Sigmoid colon (tissue), 7 donors: ENCODE data around the gene MAP3K7CL. TPM values are rescaled to one million over a fixed set of nuclear protein-coding genes. Genes with fewer than 3 reads are reported as not detected.

Experiments used
- DNase-seq: peaks from one replicate; pipeline ENCODE4 v3.0.0-alpha.2; 2019
- H3K27ac ChIP-seq, 4 donors: fragments of 200-600 bp; sonication (generic); one replicate each; pipeline ENCODE4 v1.5.1; 2016 to 2019; ENCODE audit warnings: mild to moderate bottlenecking in 1 of 4
- H3K27me3 ChIP-seq, 3 donors: fragments of 200-600 bp; sonication (generic); one replicate each; pipeline ENCODE4 v1.5.1; 2019; ENCODE audit warnings: mild to moderate bottlenecking in 1 of 3
- H3K36me3 ChIP-seq, 4 donors: fragments of 200-600 bp; sonication (generic); one replicate each; pipeline ENCODE4 v1.5.1; 2016 to 2019
- H3K4me1 ChIP-seq, 4 donors: fragments of 200-600 bp; sonication (generic); one replicate each; pipeline ENCODE4 v1.5.1; 2017 to 2019
- H3K4me3 ChIP-seq, 4 donors: fragments of 200-600 bp; sonication (generic); one replicate each; pipeline ENCODE4 v1.5.1; 2017 to 2019; ENCODE audit warnings: mild to moderate bottlenecking in 2 of 4, moderate library complexity in 1 of 4
- H3K9me3 ChIP-seq, 4 donors: fragments of 200-600 bp in 3 of 4; sonication (generic) in 3 of 4; one replicate each; pipeline versions ENCODE4 v1.5.1 to v1.6.1; 2013 to 2019
- EP300 ChIP-seq, 4 donors: sonication (generic); formaldehyde crosslinking; IDR thresholded peaks; one replicate each; pipeline ENCODE4 v1.6.1; 2017; ENCODE audit warnings: antibody characterized with exemption in 4 of 4
- POLR2A ChIP-seq, 2 donors: fragments of 450-650 bp; IDR thresholded peaks; one replicate each; pipeline ENCODE4 v1.6.1; 2016; ENCODE audit warnings: antibody characterized with exemption in 2 of 2, mild to moderate bottlenecking in 2 of 2, moderate library complexity in 2 of 2
- POLR2AphosphoS5 ChIP-seq, 4 donors: sonication (generic); formaldehyde crosslinking; IDR thresholded peaks; one replicate each; pipeline ENCODE4 v1.6.1; 2017; ENCODE audit warnings: antibody characterized with exemption in 4 of 4
- WGBS, 2 donors: extraction: QIAGEN DNeasy Blood & Tissue Kit; methylation state at CpG; one replicate each; pipeline ENCODE4 v1.1.7; 2013; 5-methylcytosine and 5-hydroxymethylcytosine counted together
- intact Hi-C: fragments of 100-400 bp; cut with DNase I; formaldehyde crosslinking; loops from one replicate; pipeline ENCODE4 v1.15.1; 2023
- polyA plus RNA-seq, 3 donors: library from polyadenylated mRNA; stranded (reverse); fragments of 200-250 nt; gene quantifications; one replicate each; pipeline ENCODE4 v1.2.3, GENCODE V29; 2013
- total RNA-seq, 4 donors: library from RNA; depleted of rRNA; stranded (reverse); fragments of >200 nt; gene quantifications; one replicate each; pipeline ENCODE4 v1.1.0, GENCODE V29; 2016
- TF ChIP-seq, protein P1 (sequence below), 4 experiments: fragments of 450-650 bp in 3 of 4; fragments of 200-600 bp in 1 of 4; IDR thresholded peaks; one replicate each; pipeline ENCODE4 v1.5.1; 2016 to 2019; ENCODE audit warnings: antibody characterized with exemption in 4 of 4, mild to moderate bottlenecking in 3 of 4, moderate library complexity in 2 of 4
- donor health status: healthy with polysubstance abuse.
- donor health status: Bipolar disorder and iron deficiency.
- donor health status: healthy.

The MAP3K7CL gene, protein sequence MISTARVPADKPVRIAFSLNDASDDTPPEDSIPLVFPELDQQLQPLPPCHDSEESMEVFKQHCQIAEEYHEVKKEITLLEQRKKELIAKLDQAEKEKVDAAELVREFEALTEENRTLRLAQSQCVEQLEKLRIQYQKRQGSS
- 10 to 100 TPM in 1 of 4 donors, 1 to 10 TPM in 3; 4.4 to 12.2 (median 5.3) TPM for total RNA-seq
- 1 to 10 TPM; 2.3 to 4.8 (median 4.1) TPM for polyA plus RNA-seq

DNA sequence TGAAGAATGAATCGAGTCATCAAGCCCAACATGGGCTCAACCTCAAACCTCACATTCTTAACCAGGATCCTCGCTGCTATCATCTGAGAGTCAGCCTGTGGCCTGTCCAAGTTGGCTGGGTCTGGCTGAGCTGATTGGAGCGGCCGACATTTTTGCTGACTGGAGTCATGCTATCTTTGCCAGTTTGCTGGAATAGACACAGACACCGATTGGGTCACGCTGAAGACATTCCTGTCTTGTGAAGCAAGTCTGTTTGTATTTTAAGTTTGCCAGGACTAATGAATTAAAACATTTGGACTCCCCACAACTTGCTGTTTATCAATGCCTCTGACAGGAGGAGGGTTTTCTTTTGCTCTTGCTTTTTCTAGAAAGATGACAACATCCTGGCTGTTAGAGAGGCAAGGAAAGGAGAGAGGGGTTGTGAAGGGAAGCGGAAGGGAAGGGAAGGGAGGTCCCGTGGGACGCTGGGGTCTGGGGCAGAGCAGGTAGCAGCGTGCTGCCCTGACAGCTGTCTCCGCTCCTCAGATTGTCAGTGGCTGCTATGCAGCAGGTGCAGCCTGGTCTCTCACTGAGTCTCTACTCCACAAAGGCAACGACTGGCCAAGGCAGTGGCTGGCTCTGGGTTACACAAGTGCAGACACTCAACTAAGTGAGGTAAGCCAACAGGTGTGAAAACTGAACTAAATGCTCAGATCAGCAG is at the start of gene MAP3K7CL:
Gene MAP3K7CL (plus strand): TSS at position 375 of the 700 bp plus-strand sequence. CDS start 2,701 bp downstream, outside the sequence.
- TF ChIP-seq POLR2AphosphoS5 (IDR thresholded peaks at IDR 0.05): peak; percentile 5 to 61 (median 48)
- TF ChIP-seq, protein P1, sequence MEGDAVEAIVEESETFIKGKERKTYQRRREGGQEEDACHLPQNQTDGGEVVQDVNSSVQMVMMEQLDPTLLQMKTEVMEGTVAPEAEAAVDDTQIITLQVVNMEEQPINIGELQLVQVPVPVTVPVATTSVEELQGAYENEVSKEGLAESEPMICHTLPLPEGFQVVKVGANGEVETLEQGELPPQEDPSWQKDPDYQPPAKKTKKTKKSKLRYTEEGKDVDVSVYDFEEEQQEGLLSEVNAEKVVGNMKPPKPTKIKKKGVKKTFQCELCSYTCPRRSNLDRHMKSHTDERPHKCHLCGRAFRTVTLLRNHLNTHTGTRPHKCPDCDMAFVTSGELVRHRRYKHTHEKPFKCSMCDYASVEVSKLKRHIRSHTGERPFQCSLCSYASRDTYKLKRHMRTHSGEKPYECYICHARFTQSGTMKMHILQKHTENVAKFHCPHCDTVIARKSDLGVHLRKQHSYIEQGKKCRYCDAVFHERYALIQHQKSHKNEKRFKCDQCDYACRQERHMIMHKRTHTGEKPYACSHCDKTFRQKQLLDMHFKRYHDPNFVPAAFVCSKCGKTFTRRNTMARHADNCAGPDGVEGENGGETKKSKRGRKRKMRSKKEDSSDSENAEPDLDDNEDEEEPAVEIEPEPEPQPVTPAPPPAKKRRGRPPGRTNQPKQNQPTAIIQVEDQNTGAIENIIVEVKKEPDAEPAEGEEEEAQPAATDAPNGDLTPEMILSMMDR (IDR thresholded peaks at IDR 0.05): no peak
- TF ChIP-seq EP300 (IDR thresholded peaks at IDR 0.05): no peak
- DNase-seq: peak; percentile 81
- intact Hi-C loops: no loop called here
- Histone ChIP-seq H3K9me3 (peaks cover 0 to 2% (median 0%) of the 10 kb centered on the region in 4 donors), H3K4me3 (no peak within 1 kb of the TSS), H3K27me3 (no peaks in the 10 kb centered on the region), H3K4me1 (peaks cover 0 to 16% (median 8%) of the 10 kb centered on the region in 4 donors), H3K27ac (peak within 1 kb of the TSS in 3 of 4 donors; percentile 19 to 69 (median 63)), H3K36me3 (no peaks in the 10 kb centered on the region)
- 72 to 85% methylated on average over 12 of the region's 12 CpGs for WGBS, 2 donors

- Histone ChIP-seq H3K4me3 (no peak overlapping the region), H3K9me3 (no peaks in the 10 kb centered on the region), H3K27me3 (no peaks in the 10 kb centered on the region), H3K36me3 (no peaks in the 10 kb centered on the region), H3K27ac (no peak overlapping the region), H3K4me1 (no peaks in the 10 kb centered on the region)
- TF ChIP-seq, protein P1 (IDR thresholded peaks at IDR 0.05): no peak
- TF ChIP-seq EP300 (IDR thresholded peaks at IDR 0.05): no peak
- no peak for TF ChIP-seq POLR2A (IDR thresholded peaks at IDR 0.05)
- TF ChIP-seq POLR2AphosphoS5 (IDR thresholded peaks at IDR 0.05): no peak
- DNase-seq: no peak
- 59 to 79% methylated on average over 3 of the region's 3 CpGs for WGBS, 2 donors
- intact Hi-C loops: no loop called here
These were observed 48.2 kb upstream of the MAP3K7CL start for GRCh38 chr21:29082046-29082815.

GRCh38 chr21:29083306-29083705 is 47.1 kb upstream of the MAP3K7CL start:
- Histone ChIP-seq H3K4me3 (no peak overlapping the region), H3K9me3 (no peaks in the 10 kb centered on the region), H3K27ac (no peak overlapping the region), H3K4me1 (no peaks in the 10 kb centered on the region), H3K27me3 (no peaks in the 10 kb centered on the region), H3K36me3 (no peaks in the 10 kb centered on the region)
- intact Hi-C loops: no loop called here
- TF ChIP-seq POLR2A (IDR thresholded peaks at IDR 0.05): no peak
- TF ChIP-seq, protein P1 (IDR thresholded peaks at IDR 0.05): no peak
- no peak for TF ChIP-seq POLR2AphosphoS5 (IDR thresholded peaks at IDR 0.05)
- no peak for TF ChIP-seq EP300 (IDR thresholded peaks at IDR 0.05)
- 92 to 93% methylated on average over 3 of the region's 3 CpGs for WGBS, 2 donors
- DNase-seq: no peak

GRCh38 chr21:29084372-29084771 is 46.1 kb upstream of the MAP3K7CL start:
- no peak for DNase-seq
- Histone ChIP-seq H3K36me3 (no peaks in the 10 kb centered on the region), H3K9me3 (no peaks in the 10 kb centered on the region), H3K27ac (no peak overlapping the region), H3K4me3 (no peak overlapping the region), H3K4me1 (peaks cover 0 to 5% (median 2%) of the 10 kb centered on the region in 4 donors), H3K27me3 (no peaks in the 10 kb centered on the region)
- 73 to 78% methylated on average over 2 of the region's 2 CpGs for WGBS, 2 donors
- TF ChIP-seq POLR2A (IDR thresholded peaks at IDR 0.05) (no peak), POLR2AphosphoS5 (IDR thresholded peaks at IDR 0.05) (no peak), EP300 (IDR thresholded peaks at IDR 0.05) (no peak)
- TF ChIP-seq, protein P1 (IDR thresholded peaks at IDR 0.05): no peak
- intact Hi-C loops: no loop called here
